Testis (tissue), 3 donors: ENCODE data around the gene NPSR1. TPM values are rescaled to one million over a fixed set of nuclear protein-coding genes. Genes with fewer than 3 reads are reported as not detected.

Source experiments
- DNase-seq: peaks from one replicate; pipeline ENCODE4 v3.0.0-alpha.2; 2019
- H3K27ac ChIP-seq, 2 donors: fragments of 200-600 bp; sonication (generic); one replicate each; pipeline ENCODE4 v1.5.1; 2019
- H3K27me3 ChIP-seq: fragments of 200-600 bp; sonication (generic); one replicate; pipeline ENCODE4 v1.5.1; 2019
- H3K36me3 ChIP-seq: fragments of 200-600 bp; sonication (generic); one replicate; pipeline ENCODE4 v1.5.1; 2017; ENCODE audit warnings: low read depth; ENCODE audit errors: missing control alignments
- H3K4me1 ChIP-seq: fragments of 200-600 bp; sonication (generic); one replicate; pipeline ENCODE4 v1.5.1; 2019
- H3K4me3 ChIP-seq, 2 donors: fragments of 200-600 bp; sonication (generic); one replicate each; pipeline ENCODE4 v1.5.1; 2017 to 2019
- H3K9me3 ChIP-seq: fragments of 200-600 bp; sonication (generic); one replicate; pipeline ENCODE4 v1.5.1; 2017
- POLR2A ChIP-seq: fragments of 450-650 bp; IDR thresholded peaks from one replicate; pipeline ENCODE4 v1.6.1; 2017; ENCODE audit warnings: antibody characterized with exemption, mild to moderate bottlenecking, moderate library complexity
- WGBS, 2 donors: methylation state at CpG; one replicate each; pipeline ENCODE4 v1.1.5; 2018; 5-methylcytosine and 5-hydroxymethylcytosine counted together
- intact Hi-C: fragments of 100-400 bp; cut with DNase I; formaldehyde crosslinking; loops from one replicate; pipeline ENCODE4 v1.15.1; 2023; ENCODE audit warnings: low total_unique reads
- polyA plus RNA-seq: library from polyadenylated mRNA; stranded (reverse); fragments of 350-450 nt; fragmentation: Illumina TruSeq; extraction: RNeasy Lipid Tissue Mini Kit (QIAGEN cat#74804); gene quantifications from one replicate; pipeline ENCODE4 v1.2.3, GENCODE V29; 2014; ENCODE audit warnings: low read depth, low replicate concordance; ENCODE audit not compliant: insufficient read depth
- small RNA-seq, 2 donors: library from RNA; depleted of rRNA; stranded (forward); fragments of <200 nt; gene quantifications; one replicate each; pipeline ENCODE3, GENCODE V24; 2016
- total RNA-seq, 2 donors: library from RNA; depleted of rRNA; stranded (reverse); fragments of >200 nt; gene quantifications; one replicate each; pipeline ENCODE4 v1.2.3, GENCODE V29; 2016
- TF ChIP-seq, protein P1 (sequence below), 3 experiments: fragments of 450-650 bp in 2 of 3; fragments of 200-600 bp in 1 of 3; sonication (generic) in 1 of 3; IDR thresholded peaks; one replicate each; pipeline ENCODE4 v1.5.1; 2016 to 2019; ENCODE audit warnings: antibody characterized with exemption in 3 of 3, mild to moderate bottlenecking in 2 of 3, moderate library complexity in 1 of 3

NPSR1 gene
- total and polyA plus RNA-seq, 3 donors from 2014 or later: 0.25 to 0.54 TPM; not detected in 1

DNA sequence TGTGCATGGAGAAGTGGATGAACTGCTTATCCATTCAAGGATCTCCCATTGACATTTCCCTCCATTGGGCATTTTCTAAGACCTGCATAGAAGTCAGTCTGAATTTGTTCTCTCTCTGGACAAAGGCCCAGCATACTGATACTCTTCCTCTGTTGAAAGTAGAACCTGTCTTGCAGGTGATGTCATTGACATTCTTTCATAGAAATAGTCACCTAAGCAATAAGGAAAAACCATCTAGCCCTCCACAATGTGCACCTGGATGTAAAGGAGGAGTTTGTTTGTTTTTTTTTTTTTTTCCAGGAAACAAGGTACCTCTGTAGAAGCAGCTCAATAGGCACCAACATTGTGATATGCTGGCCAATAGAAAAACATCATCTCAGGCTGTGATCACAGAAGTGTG is 228.8 kb downstream of the NPSR1 start:
- H3K4me1 ChIP-seq: no peaks in the 10 kb centered on the region
- H3K36me3 ChIP-seq: no peaks in the 10 kb centered on the region
- no peak for DNase-seq
- no peak overlapping the region for H3K27ac ChIP-seq
- H3K9me3 ChIP-seq: no peaks in the 10 kb centered on the region
- H3K4me3 ChIP-seq: no peak overlapping the region
- H3K27me3 ChIP-seq: no peaks in the 10 kb centered on the region
- intact Hi-C loops: no loop called here
- TF ChIP-seq, protein P1, sequence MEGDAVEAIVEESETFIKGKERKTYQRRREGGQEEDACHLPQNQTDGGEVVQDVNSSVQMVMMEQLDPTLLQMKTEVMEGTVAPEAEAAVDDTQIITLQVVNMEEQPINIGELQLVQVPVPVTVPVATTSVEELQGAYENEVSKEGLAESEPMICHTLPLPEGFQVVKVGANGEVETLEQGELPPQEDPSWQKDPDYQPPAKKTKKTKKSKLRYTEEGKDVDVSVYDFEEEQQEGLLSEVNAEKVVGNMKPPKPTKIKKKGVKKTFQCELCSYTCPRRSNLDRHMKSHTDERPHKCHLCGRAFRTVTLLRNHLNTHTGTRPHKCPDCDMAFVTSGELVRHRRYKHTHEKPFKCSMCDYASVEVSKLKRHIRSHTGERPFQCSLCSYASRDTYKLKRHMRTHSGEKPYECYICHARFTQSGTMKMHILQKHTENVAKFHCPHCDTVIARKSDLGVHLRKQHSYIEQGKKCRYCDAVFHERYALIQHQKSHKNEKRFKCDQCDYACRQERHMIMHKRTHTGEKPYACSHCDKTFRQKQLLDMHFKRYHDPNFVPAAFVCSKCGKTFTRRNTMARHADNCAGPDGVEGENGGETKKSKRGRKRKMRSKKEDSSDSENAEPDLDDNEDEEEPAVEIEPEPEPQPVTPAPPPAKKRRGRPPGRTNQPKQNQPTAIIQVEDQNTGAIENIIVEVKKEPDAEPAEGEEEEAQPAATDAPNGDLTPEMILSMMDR (IDR thresholded peaks at IDR 0.05): no peak
- no peak for TF ChIP-seq POLR2A

DNA sequence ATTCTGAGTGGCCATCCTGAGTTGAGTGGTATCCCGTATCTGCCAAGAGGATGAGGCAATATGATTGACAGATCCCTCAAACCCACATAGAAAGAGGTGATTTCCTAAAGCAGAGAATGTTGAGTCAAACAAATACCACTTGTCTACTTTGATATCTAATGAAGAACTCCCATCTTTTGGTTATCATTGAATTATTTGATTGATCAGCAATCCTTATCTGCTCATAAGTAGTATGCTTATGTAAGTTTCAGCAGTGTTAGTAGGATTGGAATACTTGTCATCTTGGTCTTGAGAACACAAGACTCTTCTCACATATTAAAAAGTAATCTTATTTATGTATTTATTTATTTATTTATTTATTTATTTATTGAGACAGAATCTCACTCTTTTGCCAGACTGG is 231.9 kb downstream of the NPSR1 start:
- Histone ChIP-seq H3K27ac (no peak overlapping the region), H3K4me3 (no peak overlapping the region), H3K4me1 (no peaks in the 10 kb centered on the region), H3K9me3 (no peaks in the 10 kb centered on the region), H3K27me3 (no peaks in the 10 kb centered on the region), H3K36me3 (no peaks in the 10 kb centered on the region)
- DNase-seq: no peak
- TF ChIP-seq, protein P1 (IDR thresholded peaks at IDR 0.05): no peak
- TF ChIP-seq POLR2A: no peak
- WGBS, 2 donors: 86 to 93% methylated on average over 1 of the region's 1 CpG
- intact Hi-C loops: no loop called here

DNA sequence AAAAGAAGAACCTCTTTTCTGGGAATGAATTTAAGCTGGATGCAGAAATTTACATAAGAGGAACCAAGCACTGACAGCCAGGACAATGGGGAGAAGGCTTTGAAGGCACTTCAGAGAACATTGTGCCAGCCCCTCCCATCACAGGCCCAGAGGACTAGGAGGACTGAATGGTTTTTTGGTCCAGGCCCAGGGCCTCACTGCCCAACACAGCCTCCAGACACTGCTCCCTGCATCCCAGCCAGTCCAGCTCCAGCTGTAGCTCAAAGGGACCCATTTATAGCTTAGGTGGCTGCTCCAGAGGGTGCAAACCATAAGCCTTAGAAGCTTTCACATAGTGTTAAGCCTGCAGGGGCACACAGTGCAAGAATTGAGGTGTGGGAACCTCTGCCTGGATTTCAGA is 237.2 kb downstream of the NPSR1 start:
- H3K27me3 ChIP-seq: no peaks in the 10 kb centered on the region
- no peaks in the 10 kb centered on the region for H3K36me3 ChIP-seq
- DNase-seq: no peak
- no peak overlapping the region for H3K27ac ChIP-seq
- TF ChIP-seq, protein P1 (IDR thresholded peaks at IDR 0.05): no peak
- no peak for TF ChIP-seq POLR2A
- H3K4me1 ChIP-seq: no peaks in the 10 kb centered on the region
- no peak overlapping the region for H3K4me3 ChIP-seq
- H3K9me3 ChIP-seq: no peaks in the 10 kb centered on the region
- intact Hi-C loops: no loop called here

Small RNA genes within 50 kb of the gene (small RNA-seq; reads per million reads assigned to genes)
- gene RF00322 (0 reads per million in 2 donors), gene RN7SL132P (0 reads per million in 2 donors)
